GM19193 (cell line): ENCODE results near the gene CDC42EP4.

Source experiments
- POLR2A ChIP-seq: IDR thresholded peaks from 4 replicates; pipeline ENCODE4 v1.6.1; 2011; ENCODE audit not compliant: insufficient read depth, insufficient read length; ENCODE audit errors: extremely low read depth

Gene CDC42EP4

DNA sequence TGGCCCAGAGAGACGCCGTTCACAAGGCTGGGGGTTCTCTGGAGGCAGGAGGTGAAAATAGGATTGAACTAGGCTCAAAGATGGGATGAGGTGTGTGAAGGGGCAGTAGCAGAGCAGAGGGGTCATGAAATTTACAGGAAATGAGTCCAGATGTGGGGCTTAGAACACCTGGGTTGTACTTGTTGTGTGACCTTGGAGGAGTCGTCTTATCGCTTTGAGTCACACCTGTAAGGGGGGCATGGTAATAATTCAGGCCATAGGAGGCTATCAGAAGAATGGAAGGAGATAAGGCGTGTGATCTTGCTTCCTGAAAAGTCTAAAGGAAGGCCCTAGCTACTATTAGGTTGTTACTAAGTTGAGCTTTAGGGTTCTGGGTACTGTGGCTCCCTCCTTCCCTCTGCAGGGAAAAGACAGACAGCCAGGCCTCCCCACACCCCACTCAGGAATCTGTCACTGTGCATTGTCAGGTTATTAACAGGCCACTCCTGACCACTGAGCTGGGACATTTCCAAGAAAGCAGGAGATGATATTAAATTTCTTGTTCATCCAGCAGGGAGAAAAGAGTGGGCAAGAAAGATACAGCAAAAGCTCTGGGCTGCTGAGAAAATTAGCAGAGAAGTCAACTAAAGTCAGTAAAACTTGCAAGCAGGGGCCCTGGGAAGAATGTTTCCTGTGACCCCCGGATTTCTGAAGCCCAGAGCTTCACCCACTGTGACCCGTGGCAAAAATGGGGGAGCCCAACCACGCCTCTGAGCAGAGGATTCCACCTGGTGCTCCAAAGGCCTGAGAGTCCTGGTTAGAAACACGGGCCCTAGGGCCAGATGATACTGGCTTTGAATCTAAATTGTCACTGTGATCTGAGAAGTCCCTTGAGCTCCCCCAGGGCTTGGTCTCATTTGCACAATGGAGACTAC lies 6.0 kb upstream of the CDC42EP4 start:
- no peak for TF ChIP-seq POLR2A

DNA sequence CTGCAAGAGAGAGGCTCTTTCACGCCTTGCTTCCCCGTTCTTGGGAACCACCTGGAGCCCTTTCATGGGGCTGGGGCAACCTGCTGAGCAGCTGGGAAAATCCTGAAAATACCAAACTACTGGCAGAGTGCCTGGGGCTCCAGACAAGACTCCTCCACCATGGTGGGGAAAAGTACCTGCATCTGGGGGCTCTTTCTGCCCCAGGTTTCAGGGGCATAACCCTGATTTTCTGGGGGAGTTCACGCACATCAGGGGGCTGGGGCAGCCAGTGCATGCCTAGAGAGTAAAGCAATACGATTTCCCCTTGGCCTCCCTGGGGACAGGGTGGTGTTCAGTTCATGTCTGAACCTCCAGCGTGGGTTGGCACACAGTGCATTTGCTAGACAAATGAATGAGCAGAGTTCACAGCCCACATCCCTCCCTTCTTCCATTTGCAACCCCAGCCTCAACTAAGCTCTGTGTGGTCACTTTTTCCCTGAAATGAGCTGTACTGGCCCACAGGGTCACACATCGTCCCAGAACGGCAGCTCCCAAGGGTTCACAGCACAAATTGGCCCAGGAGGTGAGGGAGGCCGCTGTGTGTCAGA lies 5.2 kb upstream of the CDC42EP4 start:
- no peak for TF ChIP-seq POLR2A

- TF ChIP-seq POLR2A, result no peak
These were observed 3.7 kb upstream of the CDC42EP4 start for GRCh38 chr17:73315471-73315870.

DNA sequence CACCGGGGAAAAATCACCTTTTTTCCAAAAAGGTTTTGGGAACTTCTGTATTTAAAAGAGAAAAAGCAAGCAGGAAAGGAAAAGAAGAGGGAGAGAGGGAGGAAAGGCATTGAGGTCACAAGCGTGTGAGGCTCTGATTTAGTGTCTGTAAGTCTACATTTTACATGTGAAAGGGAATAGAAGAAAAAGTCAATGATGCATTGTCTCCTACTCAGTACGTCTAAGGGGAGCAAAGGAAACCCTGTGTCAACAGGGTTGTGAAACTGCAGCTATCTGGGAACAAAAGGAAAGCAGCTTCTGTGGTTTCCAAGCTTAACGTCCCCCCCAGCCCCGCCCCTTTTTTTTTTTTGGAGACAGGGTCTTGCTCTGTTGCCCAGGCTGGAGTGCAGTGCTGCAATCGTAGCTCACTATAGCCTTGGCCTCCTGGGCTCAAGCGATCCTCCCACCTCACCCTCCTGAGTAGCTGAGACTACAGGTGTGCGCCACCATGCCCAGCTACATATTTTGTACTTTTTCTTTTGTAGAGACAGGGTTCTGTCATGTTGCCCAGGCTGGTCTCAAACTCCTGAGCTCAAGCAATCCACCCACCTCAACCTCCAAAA lies 1.8 kb upstream of the CDC42EP4 start:
- TF ChIP-seq POLR2A, result no peak

GRCh38 chr17:73311428-73311780 lies 397 bp downstream of the CDC42EP4 start:
- no peak for TF ChIP-seq POLR2A

DNA sequence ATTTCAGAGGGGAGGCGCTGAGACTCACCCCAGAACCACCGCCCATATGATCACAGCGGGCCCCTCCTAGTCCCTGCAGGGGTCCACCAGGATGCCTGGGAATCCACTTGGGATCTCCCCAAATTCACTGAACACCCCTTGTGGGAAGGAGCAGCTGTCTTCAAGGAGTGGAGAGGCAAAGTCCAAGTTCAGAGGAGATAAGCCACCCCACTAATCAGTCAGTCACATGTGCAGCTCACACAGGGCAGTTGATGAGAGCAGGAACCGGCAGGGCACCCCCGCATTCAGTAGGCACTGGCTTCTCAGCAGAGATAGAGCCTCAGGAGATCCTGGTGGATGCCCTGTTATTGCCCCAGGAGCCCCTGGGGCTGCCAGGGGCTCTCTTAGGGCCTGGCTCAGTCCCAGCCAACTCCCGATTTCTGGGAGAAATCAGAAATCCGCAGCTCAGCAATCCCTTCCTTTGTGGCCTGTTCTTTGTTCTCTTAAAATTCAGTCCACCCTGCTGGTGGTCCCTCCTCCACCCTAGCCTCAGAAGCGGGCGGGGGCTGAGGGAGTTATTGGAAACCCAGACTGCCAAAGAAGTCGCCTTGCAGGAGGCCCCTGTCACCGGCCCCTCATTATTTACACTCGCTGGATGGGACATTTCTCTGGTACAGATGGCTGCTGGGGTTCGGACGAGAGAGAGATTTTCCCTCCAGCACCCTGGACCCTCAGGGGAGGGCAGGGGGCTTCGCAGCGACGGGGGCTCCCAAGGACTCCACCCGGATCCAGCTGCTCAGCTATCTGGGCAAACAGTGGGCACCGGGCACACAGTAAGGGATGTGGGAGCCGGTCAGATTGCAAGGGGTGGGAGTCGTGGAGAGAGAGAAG lies 1.8 kb downstream of the CDC42EP4 start:
- TF ChIP-seq POLR2A, result no peak

DNA sequence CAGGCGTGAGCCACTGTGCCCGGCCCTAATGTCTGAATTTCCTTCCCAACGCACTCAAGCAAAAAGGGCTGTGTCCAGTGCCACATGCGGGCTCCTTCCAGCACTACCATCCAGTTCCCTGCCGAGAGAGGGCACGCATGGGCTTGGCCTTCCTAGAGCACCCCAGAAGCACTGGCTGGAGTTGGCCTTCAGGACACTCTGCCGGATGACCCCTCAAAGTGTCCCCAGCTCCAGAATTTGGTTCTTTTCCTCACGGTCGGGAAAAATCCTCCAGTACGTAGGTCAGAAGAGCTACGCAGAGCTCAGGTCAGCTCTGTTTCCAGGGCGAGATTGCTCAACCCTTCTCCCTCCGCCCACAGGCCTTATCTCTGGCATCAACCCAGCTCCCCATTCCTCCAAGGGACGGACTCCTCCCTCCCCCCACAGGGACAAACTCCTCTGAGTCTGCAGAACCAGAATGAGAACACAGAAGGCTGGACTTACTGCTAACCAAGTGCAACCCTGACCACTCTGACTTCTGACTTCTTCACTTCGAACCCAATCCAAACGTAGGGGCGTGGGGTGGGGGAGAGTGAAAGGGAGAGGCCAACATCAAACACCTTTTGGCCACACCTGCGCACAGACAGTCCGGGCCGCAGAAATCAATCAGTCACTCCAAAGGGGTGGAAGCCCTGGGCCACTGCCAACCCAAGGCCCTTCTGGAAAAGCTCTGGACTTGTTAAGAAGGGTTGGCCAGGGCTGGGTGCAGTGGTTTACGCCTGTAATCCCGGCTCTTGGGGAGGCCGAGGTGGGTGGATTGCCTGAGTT lies 3.6 kb downstream of the CDC42EP4 start:
- TF ChIP-seq POLR2A, result no peak

DNA sequence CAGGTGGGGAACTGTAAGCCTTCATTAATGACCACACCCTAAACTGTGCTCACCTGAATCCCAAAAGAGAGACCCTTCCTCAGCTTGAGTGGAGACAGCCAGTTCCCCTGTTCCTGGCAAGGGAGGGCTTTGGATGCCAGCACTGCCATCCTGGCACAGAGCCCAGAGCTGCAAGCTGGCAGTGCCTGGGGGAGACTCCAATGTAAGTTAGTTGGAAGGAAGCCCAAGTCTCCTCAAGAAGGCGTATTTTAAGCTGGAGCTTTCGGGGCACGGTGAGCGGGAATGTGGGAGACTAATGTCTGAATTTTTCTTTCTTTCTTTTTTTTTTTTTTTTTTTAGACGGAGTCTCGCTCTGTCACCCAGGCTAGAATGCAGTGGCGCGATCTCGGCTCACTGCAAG lies 4.7 kb downstream of the CDC42EP4 start:
- TF ChIP-seq POLR2A, result no peak

GRCh38 chr17:73305845-73306836 lies 5.7 kb downstream of the CDC42EP4 start:
- TF ChIP-seq POLR2A, result no peak

GRCh38 chr17:73304971-73305812 lies 6.6 kb downstream of the CDC42EP4 start:
- TF ChIP-seq POLR2A, result no peak

DNA sequence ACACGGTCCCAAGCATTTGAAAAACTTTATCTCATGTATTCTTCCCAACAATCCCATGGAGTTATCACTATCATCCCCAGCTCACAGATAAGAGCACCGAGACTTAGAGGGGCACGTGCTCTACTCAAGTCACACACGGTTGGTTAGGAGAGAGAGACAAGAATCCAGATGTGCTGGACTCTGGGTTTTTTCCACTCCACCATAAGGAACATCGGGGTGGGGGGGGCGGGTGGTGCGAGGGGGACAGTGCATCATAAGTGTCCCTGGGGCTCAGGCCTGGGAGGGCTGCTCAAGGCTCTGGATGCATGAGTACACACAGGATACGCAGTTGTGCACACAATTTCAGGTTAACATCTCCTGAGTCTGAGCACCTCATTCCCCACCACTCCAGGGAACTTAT lies 7.4 kb downstream of the CDC42EP4 start:
- no peak for TF ChIP-seq POLR2A

GRCh38 chr17:73302189-73302588 lies 9.6 kb downstream of the CDC42EP4 start:
- no peak for TF ChIP-seq POLR2A
